ENCODE results near the gene AMBRA1. TPM values are rescaled to one million over a fixed set of nuclear protein-coding genes. Genes with fewer than 3 reads are reported as not detected.

AMBRA1 gene
- total and polyA plus RNA-seq, 2 of the 8 experiments (the other 6 are each of a cell fraction or from before 2014, with no cell fraction given): 14.2 to 37.4 TPM

DNA sequence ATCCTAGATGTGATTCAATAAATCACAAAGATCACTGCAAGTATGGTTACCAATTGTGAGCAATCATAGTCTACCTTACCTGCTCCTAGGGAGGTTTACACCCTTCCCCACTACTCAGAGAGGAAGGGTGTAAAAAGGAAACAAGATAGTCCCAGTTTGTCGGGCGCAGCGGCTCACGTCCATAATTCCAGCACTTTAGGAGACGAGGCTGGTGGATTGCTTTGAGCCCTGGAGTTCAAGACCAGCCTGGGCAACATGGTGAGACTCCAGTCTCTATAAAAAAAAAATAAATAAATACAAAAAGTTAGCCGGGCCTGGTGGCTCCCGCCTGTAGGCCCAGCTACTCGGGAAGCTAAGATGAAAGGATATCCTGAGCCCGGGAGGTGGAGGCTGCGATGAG, 962 bp upstream of the AMBRA1 start (continued):
- TF ChIP-seq SIX5 (IDR thresholded peaks at IDR 0.05; ENCODE audit: low read depth, low read length): no peak

All from H1 (cell line).